CD4-positive, CD25-positive, alpha-beta regulatory T cell (primary cell): ENCODE results near the gene FGGY. TPM values are rescaled to one million over a fixed set of nuclear protein-coding genes. Genes with fewer than 3 reads are reported as not detected.

Experiments
- ATAC-seq, 2 donors: fragments of 150-1000 bp; cut with Tn5 transposase; one replicate each; pipeline ENCODE4 v1.10.0; 2021; ENCODE audit warnings: low read depth in 2 of 2, moderate number of reproducible peaks in 2 of 2, moderate library complexity in 1 of 2
- DNase-seq, 3 donors: peaks; one replicate each; pipeline versions ENCODE4 v3.0.0 to v3.0.0-alpha.2; 2012 to 2022; ENCODE audit warnings: mixed read lengths in 1 of 3
- H3K27ac ChIP-seq: one replicate; pipeline ENCODE4 v1.7.0; 2013; ENCODE audit warnings: mild to moderate bottlenecking, low read length; ENCODE audit not compliant: insufficient read depth, poor library complexity, severe bottlenecking
- H3K27me3 ChIP-seq: one replicate; pipeline ENCODE4 v1.7.0; 2013; ENCODE audit warnings: low read length; ENCODE audit not compliant: control insufficient read depth, insufficient read depth
- H3K36me3 ChIP-seq: one replicate; pipeline ENCODE4 v1.7.0; 2013; ENCODE audit warnings: mild to moderate bottlenecking, low read length, moderate library complexity; ENCODE audit not compliant: control insufficient read depth, insufficient read depth
- H3K4me1 ChIP-seq: 2 replicates; pipeline ENCODE4 v1.7.0; 2013; ENCODE audit warnings: mild to moderate bottlenecking, low read length; ENCODE audit not compliant: insufficient read depth, control insufficient read depth, poor library complexity, severe bottlenecking
- H3K4me3 ChIP-seq: one replicate; pipeline ENCODE4 v1.7.0; 2013; ENCODE audit warnings: low read depth, mild to moderate bottlenecking, low read length, moderate library complexity
- H3K9me3 ChIP-seq, 2 experiments: 1 replicate in 1 of 2; 2 replicates in 1 of 2; pipeline ENCODE4 v1.7.0; 2013; ENCODE audit warnings: low read length in 2 of 2, mild to moderate bottlenecking in 1 of 2, moderate library complexity in 1 of 2; ENCODE audit not compliant: control insufficient read depth in 2 of 2
- H3K27ac Mint-ChIP-seq, 3 donors: one replicate each; pipeline ENCODE4 v1.8.0; 2020 to 2022; ENCODE audit warnings: mild to moderate bottlenecking in 3 of 3, mixed read lengths in 3 of 3, moderate library complexity in 2 of 3
- H3K27me3 Mint-ChIP-seq: one replicate; pipeline ENCODE4 v1.8.0; 2022; ENCODE audit warnings: mild to moderate bottlenecking, mixed read lengths
- H3K36me3 Mint-ChIP-seq: one replicate; pipeline ENCODE4 v1.8.0; 2020; ENCODE audit warnings: mixed read lengths
- H3K4me1 Mint-ChIP-seq, 4 donors: one replicate each; pipeline ENCODE4 v1.8.0; 2020 to 2022; ENCODE audit warnings: mixed read lengths in 4 of 4, mild to moderate bottlenecking in 1 of 4
- H3K4me3 Mint-ChIP-seq, 4 donors: one replicate each; pipeline ENCODE4 v1.8.0; 2020 to 2022; ENCODE audit warnings: mild to moderate bottlenecking in 4 of 4, mixed read lengths in 4 of 4, moderate library complexity in 3 of 4
- H3K9me3 Mint-ChIP-seq, 7 donors: one replicate each; pipeline ENCODE4 v1.8.0; 2020 to 2022; ENCODE audit warnings: mixed read lengths in 7 of 7, mild to moderate bottlenecking in 3 of 7, moderate library complexity in 2 of 7
- polyA plus RNA-seq, 4 donors: library from polyadenylated mRNA; unstranded; fragments of 300-500 nt; fragmentation: Illumina TruSeq; gene quantifications; one replicate each; pipeline ENCODE4 v1.2.3, GENCODE V29; 2021
- total RNA-seq: library from RNA; stranded (reverse); gene quantifications from one replicate; pipeline ENCODE4 v1.2.3, GENCODE V29; 2022

Gene FGGY
- total and polyA plus RNA-seq, 5 donors from 2014 or later, result 1.9 to 7.7 (median 4.5) TPM

GRCh38 chr1:59512702-59513101 is 215.8 kb downstream of the FGGY start:
- H3K4me1 ChIP-seq, result no peaks in the 10 kb centered on the region
- no peak overlapping the region for H3K4me3 Mint-ChIP-seq
- H3K9me3 ChIP-seq, result no peaks in the 10 kb centered on the region
- ATAC-seq, result no peak
- peaks cover 6% of the 10 kb centered on the region for H3K36me3 Mint-ChIP-seq
- no peak overlapping the region for H3K4me3 ChIP-seq
- H3K9me3 Mint-ChIP-seq, result peaks cover 0 to 2% (median 0%) of the 10 kb centered on the region in 7 donors
- no peak overlapping the region for H3K27ac ChIP-seq
- no peak for DNase-seq
- no peaks in the 10 kb centered on the region for H3K27me3 Mint-ChIP-seq
- no peaks in the 10 kb centered on the region for H3K27me3 ChIP-seq
- no peak overlapping the region for H3K27ac Mint-ChIP-seq
- no peaks in the 10 kb centered on the region for H3K36me3 ChIP-seq
- H3K4me1 Mint-ChIP-seq, result no peaks in the 10 kb centered on the region

- DNase-seq (no peak), ATAC-seq (no peak)
- no peaks in the 10 kb centered on the region for H3K4me1 Mint-ChIP-seq
- H3K27me3 Mint-ChIP-seq, result no peaks in the 10 kb centered on the region
- Histone ChIP-seq H3K27me3 (no peaks in the 10 kb centered on the region), H3K36me3 (no peaks in the 10 kb centered on the region), H3K4me3 (no peak overlapping the region), H3K4me1 (no peaks in the 10 kb centered on the region), H3K27ac (no peak overlapping the region), H3K9me3 (no peaks in the 10 kb centered on the region)
- H3K4me3 Mint-ChIP-seq, result no peak overlapping the region
- peaks cover 9% of the 10 kb centered on the region for H3K36me3 Mint-ChIP-seq
- H3K9me3 Mint-ChIP-seq, result peaks cover 0 to 4% (median 0%) of the 10 kb centered on the region in 7 donors
- no peak overlapping the region for H3K27ac Mint-ChIP-seq
Observed at GRCh38 chr1:59514061-59514909, 217.4 kb downstream of the FGGY start.

GRCh38 chr1:59516881-59517280 is 220.0 kb downstream of the FGGY start:
- Mint-ChIP-seq H3K4me3 (no peak overlapping the region), H3K36me3 (peaks cover 9% of the 10 kb centered on the region), H3K4me1 (no peaks in the 10 kb centered on the region), H3K9me3 (peaks cover 0 to 2% (median 0%) of the 10 kb centered on the region in 7 donors), H3K27ac (peak overlapping the region in 1 of 3 donors; percentile 47), H3K27me3 (no peaks in the 10 kb centered on the region)
- DNase-seq (no peak), ATAC-seq (no peak)
- no peaks in the 10 kb centered on the region for H3K36me3 ChIP-seq
- no peaks in the 10 kb centered on the region for H3K27me3 ChIP-seq
- no peaks in the 10 kb centered on the region for H3K4me1 ChIP-seq
- no peak overlapping the region for H3K27ac ChIP-seq
- H3K9me3 ChIP-seq, result no peaks in the 10 kb centered on the region
- no peak overlapping the region for H3K4me3 ChIP-seq

- DNase-seq (no peak), ATAC-seq (no peak)
- Histone ChIP-seq H3K4me3 (no peak overlapping the region), H3K9me3 (no peaks in the 10 kb centered on the region), H3K4me1 (no peaks in the 10 kb centered on the region), H3K27ac (no peak overlapping the region), H3K36me3 (no peaks in the 10 kb centered on the region), H3K27me3 (no peaks in the 10 kb centered on the region)
- Mint-ChIP-seq H3K4me3 (no peak overlapping the region), H3K4me1 (no peaks in the 10 kb centered on the region), H3K27ac (no peak overlapping the region), H3K9me3 (peaks cover 0 to 2% (median 0%) of the 10 kb centered on the region in 7 donors), H3K27me3 (no peaks in the 10 kb centered on the region), H3K36me3 (peaks cover 5% of the 10 kb centered on the region)
Observed at GRCh38 chr1:59520194-59520593, 223.3 kb downstream of the FGGY start.

GRCh38 chr1:59520827-59521418 is 224.0 kb downstream of the FGGY start:
- no peaks in the 10 kb centered on the region for H3K9me3 ChIP-seq
- H3K4me3 ChIP-seq, result no peak overlapping the region
- H3K27me3 ChIP-seq, result no peaks in the 10 kb centered on the region
- no peaks in the 10 kb centered on the region for H3K4me1 ChIP-seq
- H3K4me3 Mint-ChIP-seq, result no peak overlapping the region
- H3K4me1 Mint-ChIP-seq, result no peaks in the 10 kb centered on the region
- H3K36me3 Mint-ChIP-seq, result peaks cover 3% of the 10 kb centered on the region
- DNase-seq (no peak), ATAC-seq (no peak)
- no peaks in the 10 kb centered on the region for H3K36me3 ChIP-seq
- H3K27me3 Mint-ChIP-seq, result no peaks in the 10 kb centered on the region
- H3K27ac Mint-ChIP-seq, result no peak overlapping the region
- H3K9me3 Mint-ChIP-seq, result peaks cover 0 to 2% (median 0%) of the 10 kb centered on the region in 7 donors
- no peak overlapping the region for H3K27ac ChIP-seq

GRCh38 chr1:59521456-59521855 is 224.6 kb downstream of the FGGY start:
- no peaks in the 10 kb centered on the region for H3K4me1 ChIP-seq
- peaks cover 0 to 2% (median 0%) of the 10 kb centered on the region in 7 donors for H3K9me3 Mint-ChIP-seq
- H3K27ac Mint-ChIP-seq, result no peak overlapping the region
- H3K4me1 Mint-ChIP-seq, result no peaks in the 10 kb centered on the region
- H3K4me3 ChIP-seq, result no peak overlapping the region
- no peak overlapping the region for H3K4me3 Mint-ChIP-seq
- H3K27me3 Mint-ChIP-seq, result no peaks in the 10 kb centered on the region
- no peaks in the 10 kb centered on the region for H3K27me3 ChIP-seq
- peaks cover 3% of the 10 kb centered on the region for H3K36me3 Mint-ChIP-seq
- H3K9me3 ChIP-seq, result no peaks in the 10 kb centered on the region
- ATAC-seq (no peak), DNase-seq (no peak)
- H3K27ac ChIP-seq, result no peak overlapping the region
- no peaks in the 10 kb centered on the region for H3K36me3 ChIP-seq

- no peaks in the 10 kb centered on the region for H3K27me3 Mint-ChIP-seq
- H3K4me1 ChIP-seq, result no peaks in the 10 kb centered on the region
- no peaks in the 10 kb centered on the region for H3K27me3 ChIP-seq
- no peaks in the 10 kb centered on the region for H3K4me1 Mint-ChIP-seq
- no peak for DNase-seq
- no peak overlapping the region for H3K4me3 Mint-ChIP-seq
- H3K4me3 ChIP-seq, result no peak overlapping the region
- H3K36me3 ChIP-seq, result no peaks in the 10 kb centered on the region
- H3K27ac Mint-ChIP-seq, result no peak overlapping the region
- H3K9me3 ChIP-seq, result no peaks in the 10 kb centered on the region
- H3K9me3 Mint-ChIP-seq, result peaks cover 0 to 2% (median 0%) of the 10 kb centered on the region in 7 donors
- peaks cover 3% of the 10 kb centered on the region for H3K36me3 Mint-ChIP-seq
- no peak for ATAC-seq
- no peak overlapping the region for H3K27ac ChIP-seq
Observed at GRCh38 chr1:59522925-59523505, 226.1 kb downstream of the FGGY start.
